IgD-negative memory B cell (primary cell): Measurements from ENCODE around the gene TMEM132C. TPM values are rescaled to one million over a fixed set of nuclear protein-coding genes. Genes with fewer than 3 reads are reported as not detected.

Experiments used
- H3K27ac Mint-ChIP-seq, 3 donors: one replicate each; pipeline ENCODE4 v1.8.0; 2020 to 2022; ENCODE audit warnings: mild to moderate bottlenecking in 3 of 3, mixed read lengths in 3 of 3, moderate library complexity in 1 of 3
- H3K27me3 Mint-ChIP-seq: one replicate; pipeline ENCODE4 v1.8.0; 2021; ENCODE audit warnings: mixed read lengths
- H3K36me3 Mint-ChIP-seq: one replicate; pipeline ENCODE4 v1.8.0; 2020; ENCODE audit warnings: mild to moderate bottlenecking, mixed read lengths
- H3K4me1 Mint-ChIP-seq, 3 donors: one replicate each; pipeline ENCODE4 v1.8.0; 2020 to 2022; ENCODE audit warnings: mixed read lengths in 3 of 3, mild to moderate bottlenecking in 1 of 3
- H3K4me3 Mint-ChIP-seq, 4 donors: one replicate each; pipeline ENCODE4 v1.8.0; 2020 to 2022; ENCODE audit warnings: mild to moderate bottlenecking in 4 of 4, mixed read lengths in 4 of 4, moderate library complexity in 3 of 4
- H3K9me3 Mint-ChIP-seq, 3 donors: one replicate each; pipeline ENCODE4 v1.8.0; 2020 to 2021; ENCODE audit warnings: mixed read lengths in 3 of 3, mild to moderate bottlenecking in 1 of 3
- polyA plus RNA-seq: library from polyadenylated mRNA; unstranded; fragments of 300-500 nt; fragmentation: Illumina TruSeq; gene quantifications from one replicate; pipeline ENCODE4 v1.2.3, GENCODE V29; 2021

Gene TMEM132C
- polyA plus RNA-seq, 1 donor from 2014 or later, result not detected

DNA sequence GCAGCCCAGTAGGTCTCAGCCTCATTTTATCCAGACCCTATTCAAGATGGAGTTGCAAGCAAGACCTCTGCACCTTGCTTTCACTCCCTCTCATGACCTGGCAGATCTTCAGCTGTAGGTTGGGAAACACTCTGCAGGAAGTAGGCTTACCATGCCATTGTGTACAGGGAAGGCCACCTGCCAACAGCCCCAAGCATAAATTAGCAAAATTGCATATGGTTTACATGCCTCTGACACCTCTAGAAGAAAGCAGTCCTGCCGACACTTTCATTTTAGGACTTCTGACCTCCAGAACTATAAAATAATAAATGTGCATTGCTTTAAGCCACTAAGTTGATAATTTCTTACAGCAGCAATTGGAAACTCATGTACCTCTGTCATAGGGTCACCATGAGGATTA is 459.9 kb downstream of the TMEM132C start:
- no peak overlapping the region for H3K4me3 Mint-ChIP-seq
- peaks cover 0 to 4% (median 0%) of the 10 kb centered on the region in 3 donors for H3K4me1 Mint-ChIP-seq
- H3K9me3 Mint-ChIP-seq, result peaks cover 0 to 1% (median 0%) of the 10 kb centered on the region in 3 donors
- H3K27me3 Mint-ChIP-seq, result peaks cover 22% of the 10 kb centered on the region
- H3K36me3 Mint-ChIP-seq, result no peaks in the 10 kb centered on the region
- peak overlapping the region in 1 of 3 donors; percentile 46 for H3K27ac Mint-ChIP-seq

DNA sequence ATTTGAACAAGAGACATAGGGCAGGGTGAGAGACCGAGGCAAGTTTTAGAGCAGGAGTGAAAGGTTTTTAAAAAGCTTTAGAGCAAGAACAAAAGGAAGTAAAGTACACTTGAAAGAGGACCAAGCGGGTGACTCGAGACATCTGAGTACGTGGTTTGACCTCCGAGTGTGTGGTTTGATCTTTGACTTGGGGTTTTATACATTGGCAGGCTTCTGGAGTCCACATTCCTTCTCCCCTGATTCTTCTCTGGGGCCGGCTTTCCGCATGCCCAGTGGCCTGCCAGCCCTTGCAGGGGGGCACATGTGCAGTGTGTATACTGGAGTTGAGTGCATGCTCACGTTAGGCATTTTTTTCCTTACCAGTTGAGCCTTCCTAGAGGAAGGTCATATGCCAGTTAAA is 460.5 kb downstream of the TMEM132C start:
- no peak overlapping the region for H3K4me3 Mint-ChIP-seq
- H3K27me3 Mint-ChIP-seq, result peaks cover 24% of the 10 kb centered on the region
- no peaks in the 10 kb centered on the region for H3K36me3 Mint-ChIP-seq
- peaks cover 0 to 1% (median 0%) of the 10 kb centered on the region in 3 donors for H3K9me3 Mint-ChIP-seq
- H3K27ac Mint-ChIP-seq, result peak overlapping the region in 1 of 3 donors; percentile 46
- peaks cover 0 to 4% (median 0%) of the 10 kb centered on the region in 3 donors for H3K4me1 Mint-ChIP-seq

DNA sequence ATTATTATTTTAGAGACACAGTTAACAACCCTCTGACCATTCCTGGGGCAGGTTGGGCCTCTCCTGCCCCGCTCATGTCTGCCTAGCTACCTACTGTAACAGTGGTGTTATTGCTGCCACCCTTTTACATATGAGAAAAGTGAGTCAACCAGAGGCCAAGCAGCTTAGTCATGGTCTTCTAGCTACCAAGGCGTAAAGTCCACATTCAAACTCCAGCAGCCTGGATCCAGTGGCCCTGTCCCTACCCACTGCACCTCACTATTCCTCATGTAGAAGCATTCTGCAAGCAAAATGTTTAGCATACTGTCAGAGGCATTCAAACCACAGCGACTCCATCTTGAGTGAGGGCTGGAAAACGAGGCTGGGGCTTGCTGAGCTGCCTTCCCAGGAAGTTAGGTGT is 461.0 kb downstream of the TMEM132C start:
- Mint-ChIP-seq H3K9me3 (peaks cover 0 to 1% (median 0%) of the 10 kb centered on the region in 3 donors), H3K36me3 (no peaks in the 10 kb centered on the region), H3K27ac (no peak overlapping the region), H3K27me3 (peaks cover 24% of the 10 kb centered on the region), H3K4me1 (peaks cover 0 to 4% (median 0%) of the 10 kb centered on the region in 3 donors), H3K4me3 (no peak overlapping the region)

DNA sequence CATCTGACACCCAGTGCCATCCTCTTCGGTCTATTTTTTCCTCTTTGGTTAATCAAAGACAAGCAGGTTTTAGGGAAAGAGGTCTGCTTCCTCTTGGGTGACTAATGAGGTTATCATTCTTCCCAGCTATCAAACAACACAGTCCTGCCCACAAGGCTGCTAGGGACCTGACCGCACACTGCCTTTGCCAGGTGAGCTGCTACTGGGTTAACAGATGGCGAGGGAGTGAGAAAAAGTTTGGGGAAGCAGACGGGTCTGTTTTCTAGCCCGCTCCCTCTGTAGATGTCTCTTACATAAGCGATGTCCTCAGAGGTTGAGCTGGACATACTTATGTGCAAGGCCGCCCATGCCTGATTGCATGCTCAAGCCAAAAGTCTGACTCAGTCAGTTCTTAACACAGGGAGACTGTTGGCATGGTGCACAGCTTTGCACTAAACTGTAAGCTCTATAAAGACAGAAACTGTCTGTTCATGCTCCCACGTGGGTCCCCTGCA is 462.7 kb downstream of the TMEM132C start:
- Mint-ChIP-seq H3K4me3 (no peak overlapping the region), H3K9me3 (peaks cover 0 to 1% (median 0%) of the 10 kb centered on the region in 3 donors), H3K27ac (no peak overlapping the region), H3K36me3 (no peaks in the 10 kb centered on the region), H3K4me1 (peaks cover 0 to 4% (median 0%) of the 10 kb centered on the region in 3 donors), H3K27me3 (peaks cover 26% of the 10 kb centered on the region)

DNA sequence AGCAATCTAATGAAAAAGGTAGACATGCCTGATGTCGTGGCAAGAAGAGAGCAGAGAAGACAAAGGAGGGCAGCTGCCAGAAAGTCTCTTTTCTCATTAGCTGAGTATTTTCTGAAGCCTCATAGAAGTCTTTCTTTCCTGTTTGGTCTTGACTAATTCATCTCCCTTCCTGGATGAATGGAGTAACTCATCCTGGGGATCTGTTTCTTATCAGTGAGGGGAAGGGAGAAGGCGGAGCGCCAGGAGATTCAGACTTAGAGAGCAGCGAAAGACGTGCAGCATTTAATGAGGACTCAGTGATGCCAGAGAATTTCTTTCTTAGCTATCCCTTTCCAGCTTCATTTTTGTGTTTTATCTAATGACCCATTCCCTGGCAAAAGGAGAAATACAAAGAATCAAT is 467.4 kb downstream of the TMEM132C start:
- H3K36me3 Mint-ChIP-seq, result peaks cover 6% of the 10 kb centered on the region
- H3K27me3 Mint-ChIP-seq, result peaks cover 16% of the 10 kb centered on the region
- H3K9me3 Mint-ChIP-seq, result peaks cover 5 to 9% (median 8%) of the 10 kb centered on the region in 3 donors
- no peaks in the 10 kb centered on the region for H3K4me1 Mint-ChIP-seq
- no peak overlapping the region for H3K27ac Mint-ChIP-seq
- no peak overlapping the region for H3K4me3 Mint-ChIP-seq

DNA sequence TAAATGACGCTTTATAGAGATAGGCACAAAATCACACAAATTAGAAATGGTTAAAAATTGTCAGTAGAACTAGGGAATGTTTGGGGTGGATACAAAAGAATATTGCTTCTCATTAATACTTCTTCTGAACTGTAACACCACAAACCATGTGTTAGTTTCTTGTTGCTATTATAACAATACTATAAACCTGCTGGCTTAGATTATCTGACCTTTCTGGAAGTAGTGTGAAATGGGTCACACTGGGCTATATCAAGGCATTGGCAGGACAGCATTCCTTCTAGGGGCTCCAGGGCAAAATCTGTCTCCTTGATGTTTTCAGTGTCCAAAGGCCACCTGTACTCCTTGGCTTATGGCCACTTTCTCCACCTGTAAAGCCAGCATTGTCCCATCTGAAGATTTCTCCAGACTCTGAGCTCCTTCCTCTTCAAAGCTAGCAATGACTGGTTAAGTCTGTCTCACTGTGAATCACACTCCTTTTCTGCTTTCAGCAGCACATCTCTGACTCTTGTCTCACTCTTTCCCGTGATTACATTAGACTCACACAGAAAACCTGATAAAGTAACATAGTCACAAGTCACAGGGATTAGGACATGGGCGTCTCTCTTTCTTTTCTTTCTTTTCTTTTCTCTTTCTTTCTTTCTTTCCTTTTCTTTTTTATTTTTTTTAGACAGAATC is 470.5 kb downstream of the TMEM132C start:
- Mint-ChIP-seq H3K4me1 (no peaks in the 10 kb centered on the region), H3K27ac (no peak overlapping the region), H3K27me3 (peaks cover 6% of the 10 kb centered on the region), H3K36me3 (peaks cover 6% of the 10 kb centered on the region), H3K4me3 (no peak overlapping the region), H3K9me3 (peaks cover 9 to 14% (median 10%) of the 10 kb centered on the region in 3 donors)

DNA sequence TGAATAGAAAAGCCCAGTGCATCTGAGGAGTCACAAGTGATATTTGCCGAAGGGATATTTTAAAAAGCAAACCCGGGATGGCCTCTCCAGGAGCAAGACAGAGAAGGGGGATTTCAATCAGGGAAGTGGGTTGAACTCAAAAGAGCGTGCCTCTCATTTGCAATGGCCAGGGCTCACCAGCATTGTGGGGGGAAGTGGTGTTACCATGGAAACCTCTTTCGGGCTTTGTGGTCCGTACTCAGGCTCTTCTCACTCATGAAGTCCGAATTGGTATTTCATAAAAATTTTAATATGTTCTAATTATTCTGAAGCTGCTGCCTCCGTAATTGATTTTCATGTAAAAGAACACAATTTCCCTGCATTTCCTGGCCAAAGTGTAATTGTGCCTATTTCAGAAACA is 476.9 kb downstream of the TMEM132C start:
- H3K9me3 Mint-ChIP-seq, result peaks cover 7 to 10% (median 8%) of the 10 kb centered on the region in 3 donors
- H3K4me3 Mint-ChIP-seq, result peak overlapping the region in 1 of 4 donors; percentile 9
- H3K27ac Mint-ChIP-seq, result peak overlapping the region in 1 of 3 donors; percentile 31
- peaks cover 4% of the 10 kb centered on the region for H3K36me3 Mint-ChIP-seq
- peaks cover 11% of the 10 kb centered on the region for H3K27me3 Mint-ChIP-seq
- peaks cover 0 to 1% (median 0%) of the 10 kb centered on the region in 3 donors for H3K4me1 Mint-ChIP-seq

DNA sequence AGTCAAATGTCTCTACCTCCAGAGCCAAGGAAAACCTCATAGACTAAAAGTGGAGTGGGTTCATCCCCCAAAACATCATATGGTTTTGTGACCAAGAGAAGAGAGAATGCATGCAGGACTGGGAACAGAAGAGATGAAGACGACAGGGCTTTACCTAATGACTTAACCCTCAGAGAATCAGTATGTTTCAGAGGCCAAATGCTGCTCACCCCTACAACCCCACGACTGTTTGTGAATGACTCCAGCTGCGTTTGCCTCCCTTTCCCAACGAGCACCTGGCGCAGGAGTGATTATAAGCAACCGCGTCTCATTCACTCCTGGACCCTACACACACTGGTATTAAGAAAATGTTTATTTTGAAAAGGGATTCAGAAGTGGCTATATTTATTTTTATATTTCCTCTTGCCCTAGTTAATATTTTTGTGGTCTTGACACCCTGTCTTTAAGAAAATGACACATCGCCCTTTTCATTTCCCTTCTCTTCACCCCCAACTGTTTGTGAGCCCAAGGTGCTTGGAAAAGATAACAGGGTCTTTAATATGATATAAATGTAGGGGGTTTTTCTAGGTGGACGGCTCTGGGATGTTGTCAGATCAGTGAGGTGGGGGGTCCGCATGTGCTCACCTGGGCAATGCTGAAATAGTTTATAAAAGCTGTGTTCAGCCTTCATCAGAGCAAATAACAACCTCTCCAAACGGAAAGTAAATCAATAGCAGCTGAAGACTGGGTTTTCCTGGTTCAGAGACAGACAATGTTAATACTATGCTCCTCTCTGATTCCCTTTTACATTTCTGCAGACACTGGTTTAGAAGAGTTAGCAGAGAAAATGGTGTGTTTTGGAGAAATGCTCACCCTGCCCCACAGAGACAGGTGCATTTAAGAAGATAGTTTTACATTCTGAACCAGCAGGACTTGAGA is 479.1 kb downstream of the TMEM132C start:
- Mint-ChIP-seq H3K4me3 (peak overlapping the region in 2 of 4 donors; percentile 51 to 67), H3K9me3 (peaks cover 0 to 4% (median 0%) of the 10 kb centered on the region in 3 donors), H3K27me3 (peaks cover 9% of the 10 kb centered on the region), H3K4me1 (peaks cover 0 to 1% (median 0%) of the 10 kb centered on the region in 3 donors), H3K36me3 (no peaks in the 10 kb centered on the region), H3K27ac (no peak overlapping the region)

DNA sequence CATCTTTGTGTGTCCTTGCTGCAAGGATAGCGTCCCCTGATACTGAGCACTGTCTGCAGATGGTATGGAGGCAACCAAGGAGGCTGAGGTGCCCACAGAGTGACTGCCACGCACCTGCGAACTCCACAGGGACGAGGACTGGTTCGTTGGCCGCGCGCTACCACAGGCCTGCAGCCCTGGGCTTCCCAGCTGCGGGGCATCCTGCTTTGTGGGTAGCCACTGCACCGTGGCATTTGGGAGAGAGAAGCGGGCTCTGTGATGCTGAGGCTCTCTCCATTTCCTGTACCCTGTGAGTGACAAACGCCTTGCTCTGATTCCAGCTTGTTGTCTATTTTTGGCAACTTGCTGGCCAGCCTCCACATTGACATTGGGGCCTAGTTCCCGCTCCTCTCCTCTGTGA is 480.5 kb downstream of the TMEM132C start:
- H3K9me3 Mint-ChIP-seq, result peaks cover 0 to under 1% (median 0%) of the 10 kb centered on the region in 3 donors
- H3K4me3 Mint-ChIP-seq, result no peak overlapping the region
- H3K27ac Mint-ChIP-seq, result no peak overlapping the region
- H3K36me3 Mint-ChIP-seq, result no peaks in the 10 kb centered on the region
- H3K4me1 Mint-ChIP-seq, result peaks cover 0 to 1% (median 0%) of the 10 kb centered on the region in 3 donors
- peaks cover 7% of the 10 kb centered on the region for H3K27me3 Mint-ChIP-seq

DNA sequence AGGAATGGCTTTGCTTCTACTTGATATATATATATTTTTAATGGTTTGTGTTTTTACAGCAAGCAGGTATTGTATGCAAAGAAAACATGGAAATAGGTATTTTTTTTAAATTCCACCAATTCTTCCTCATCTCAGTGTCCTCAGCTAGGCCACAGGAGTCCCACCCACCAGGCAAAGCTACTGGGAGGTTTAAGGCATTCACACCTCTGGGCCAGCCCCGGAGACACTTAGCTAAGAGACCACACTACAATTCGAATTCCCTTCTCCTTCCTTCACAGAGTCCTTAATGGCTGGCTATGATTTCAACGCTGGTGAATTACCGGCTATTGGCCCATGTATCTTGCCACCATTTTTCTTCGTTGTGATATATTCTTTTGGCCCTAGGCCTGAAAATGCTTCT is 485.4 kb downstream of the TMEM132C start:
- Mint-ChIP-seq H3K36me3 (no peaks in the 10 kb centered on the region), H3K4me1 (no peaks in the 10 kb centered on the region), H3K4me3 (no peak overlapping the region), H3K9me3 (no peaks in the 10 kb centered on the region), H3K27ac (no peak overlapping the region), H3K27me3 (no peaks in the 10 kb centered on the region)

DNA sequence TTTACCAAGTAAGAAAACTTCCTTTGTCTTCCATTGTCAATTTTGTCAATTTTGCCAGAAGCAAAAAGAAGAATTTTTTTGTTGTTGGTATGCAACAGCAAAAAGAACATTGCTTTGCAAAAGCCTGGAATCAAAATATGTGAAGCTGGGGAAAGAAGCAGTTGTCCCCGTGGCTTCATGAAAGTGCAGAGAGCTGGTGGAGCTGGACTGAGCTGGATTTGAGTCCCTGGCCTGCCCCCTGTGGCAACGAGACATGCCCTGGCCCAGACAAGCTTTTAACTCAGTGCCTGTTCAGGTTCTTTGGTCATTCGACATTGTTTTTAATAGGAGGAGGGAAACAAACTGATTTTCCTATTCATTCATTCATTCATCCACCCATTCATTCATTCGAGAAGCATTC is 486.5 kb downstream of the TMEM132C start:
- no peaks in the 10 kb centered on the region for H3K9me3 Mint-ChIP-seq
- no peaks in the 10 kb centered on the region for H3K27me3 Mint-ChIP-seq
- H3K4me1 Mint-ChIP-seq, result no peaks in the 10 kb centered on the region
- no peak overlapping the region for H3K4me3 Mint-ChIP-seq
- H3K27ac Mint-ChIP-seq, result no peak overlapping the region
- no peaks in the 10 kb centered on the region for H3K36me3 Mint-ChIP-seq

DNA sequence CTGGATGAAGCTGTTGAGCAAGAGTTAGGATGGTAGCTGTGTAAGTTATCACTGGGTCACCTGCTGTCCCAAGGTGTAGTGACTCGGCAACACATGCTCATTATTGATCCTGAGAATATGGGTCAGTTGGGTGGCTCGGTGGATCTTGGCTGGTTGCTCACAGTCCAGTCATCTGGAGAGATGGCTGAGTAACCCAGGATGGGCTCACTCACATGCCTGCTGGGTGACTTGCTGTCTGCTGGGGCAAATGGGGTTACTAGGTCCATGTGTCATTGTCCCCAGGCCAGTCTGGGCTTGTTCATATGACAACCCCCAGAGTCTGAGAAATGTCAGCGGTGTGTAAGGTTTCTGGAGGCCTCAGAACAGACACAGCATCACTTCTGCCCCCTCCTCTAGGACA is 487.3 kb downstream of the TMEM132C start:
- Mint-ChIP-seq H3K36me3 (no peaks in the 10 kb centered on the region), H3K27me3 (no peaks in the 10 kb centered on the region), H3K4me1 (no peaks in the 10 kb centered on the region), H3K9me3 (no peaks in the 10 kb centered on the region), H3K4me3 (no peak overlapping the region), H3K27ac (no peak overlapping the region)

DNA sequence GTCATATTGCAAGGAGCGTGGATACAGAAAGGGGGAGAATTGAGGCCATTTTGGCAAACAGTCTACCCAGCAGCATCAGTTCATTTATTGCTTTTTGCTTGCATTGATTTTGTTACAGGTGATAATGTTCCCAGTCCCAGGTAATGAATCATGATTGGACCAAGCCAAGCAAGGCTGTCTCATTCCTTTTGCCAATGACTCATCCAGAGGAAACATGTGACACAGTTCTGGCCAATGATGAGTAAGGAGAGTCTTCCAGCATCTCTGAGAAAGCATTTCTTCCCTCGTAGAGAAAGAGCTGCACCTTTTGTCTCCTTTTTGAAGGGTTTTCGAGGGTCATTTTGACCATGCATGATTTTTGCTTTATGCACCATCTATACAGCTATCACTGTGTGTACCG is 488.6 kb downstream of the TMEM132C start:
- Mint-ChIP-seq H3K9me3 (no peaks in the 10 kb centered on the region), H3K27ac (no peak overlapping the region), H3K27me3 (peaks cover under 1% of the 10 kb centered on the region), H3K36me3 (no peaks in the 10 kb centered on the region), H3K4me1 (no peaks in the 10 kb centered on the region), H3K4me3 (no peak overlapping the region)
